HG03139 (cell line): ENCODE data around the gene SIM1.

Experiments used
- ATAC-seq: cut with Tn5 transposase; IDR thresholded peaks from one replicate; pipeline ENCODE4 v1.9.1; 2021; ENCODE audit not compliant: unreplicated experiment

SIM1 gene

GRCh38 chr6:100433726-100434435 lies 30.8 kb downstream of the SIM1 start:
- no peak for ATAC-seq

- no peak for ATAC-seq
Observed at GRCh38 chr6:100432136-100432535, 32.6 kb downstream of the SIM1 start.

- no peak for ATAC-seq
Observed at GRCh38 chr6:100430962-100431361, 33.8 kb downstream of the SIM1 start.

GRCh38 chr6:100427452-100427851 lies 37.3 kb downstream of the SIM1 start:
- no peak for ATAC-seq

GRCh38 chr6:100426744-100427338 lies 37.9 kb downstream of the SIM1 start:
- no peak for ATAC-seq

GRCh38 chr6:100426241-100426640 lies 38.5 kb downstream of the SIM1 start:
- no peak for ATAC-seq

- no peak for ATAC-seq
Observed at GRCh38 chr6:100420711-100421110, 44.0 kb downstream of the SIM1 start.

GRCh38 chr6:100417036-100417435 lies 47.7 kb downstream of the SIM1 start:
- no peak for ATAC-seq

- no peak for ATAC-seq
Observed at GRCh38 chr6:100415768-100416167, 49.0 kb downstream of the SIM1 start.

- no peak for ATAC-seq
Observed at GRCh38 chr6:100412872-100413271, 51.8 kb downstream of the SIM1 start.

- ATAC-seq: no peak
Observed at GRCh38 chr6:100404051-100404450, 60.7 kb downstream of the SIM1 start.

GRCh38 chr6:100393493-100393892 lies 71.2 kb downstream of the SIM1 start:
- ATAC-seq: no peak

GRCh38 chr6:100392423-100392822 lies 72.3 kb downstream of the SIM1 start:
- no peak for ATAC-seq

- ATAC-seq: no peak
Observed at GRCh38 chr6:100388868-100389519, 75.7 kb downstream of the SIM1 start.

- ATAC-seq: no peak
Observed at GRCh38 chr6:100382767-100383195, 81.9 kb downstream of the SIM1 start.

GRCh38 chr6:100382031-100382430 lies 82.7 kb downstream of the SIM1 start:
- ATAC-seq: no peak

GRCh38 chr6:100381111-100381510 lies 83.6 kb downstream of the SIM1 start:
- no peak for ATAC-seq

- ATAC-seq: no peak
Observed at GRCh38 chr6:100379386-100379785, 85.3 kb downstream of the SIM1 start.

- no peak for ATAC-seq
Observed at GRCh38 chr6:100378576-100378975, 86.1 kb downstream of the SIM1 start.

- no peak for ATAC-seq
Observed at GRCh38 chr6:100376103-100376502, 88.6 kb downstream of the SIM1 start.

GRCh38 chr6:100372326-100373091 lies 92.2 kb downstream of the SIM1 start:
- ATAC-seq: no peak

GRCh38 chr6:100371591-100371990 lies 93.1 kb downstream of the SIM1 start:
- ATAC-seq: no peak
